K562 (cell line): ENCODE measurements around the gene RACK1. TPM values are rescaled to one million over a fixed set of nuclear protein-coding genes. Genes with fewer than 3 reads are reported as not detected.
A peak's percentile ranks its signal among the peaks of the same experiment; 100 is the strongest.

ENCODE experiments used
- CBFA2T3 ChIP-seq: fragments of 450-650 bp; IDR thresholded peaks from 2 replicates; pipeline ENCODE4 v1.6.1; 2017
- CBX8 ChIP-seq: fragments of 200-600 bp; sonication (generic); IDR thresholded peaks from 2 replicates; pipeline ENCODE4 v1.6.1; 2012; ENCODE audit warnings: borderline replicate concordance, mixed run types, low read depth, mild to moderate bottlenecking, moderate library complexity, mixed read lengths, low read length, control low read depth, inconsistent platforms; ENCODE audit not compliant: poor library complexity, severe bottlenecking; ENCODE audit errors: extremely low read depth
- CXXC5 ChIP-seq: fragments of 250-450 bp; sonication (Bioruptor Pico); IDR thresholded peaks from 2 replicates; pipeline ENCODE4 v1.8.0; 2022; ENCODE audit warnings: inconsistent platforms, mild to moderate bottlenecking, moderate library complexity
- ELK3 ChIP-seq: fragments of 450-650 bp; formaldehyde crosslinking; IDR thresholded peaks from 2 replicates; pipeline ENCODE4 v1.4.0; 2020; ENCODE audit warnings: mild to moderate bottlenecking
- ETS1 ChIP-seq: conservative IDR thresholded peaks from 2 replicates; pipeline ENCODE4 v1.6.1; 2011; ENCODE audit warnings: low read depth, mild to moderate bottlenecking, low read length; ENCODE audit not compliant: control insufficient read depth
- FOXM1 ChIP-seq, 2 experiments: fragments of 450-650 bp in 1 of 2; sonication (generic) in 1 of 2; formaldehyde crosslinking in 1 of 2; IDR thresholded peaks; 2 replicates each; pipeline versions ENCODE4 v1.6.1 to v1.9.0; 2017 to 2022; ENCODE audit warnings: low read depth in 2 of 2, mild to moderate bottlenecking in 2 of 2, missing genetic modification reagents in 1 of 2, moderate library complexity in 1 of 2
- KLF10 ChIP-seq: fragments of 250-450 bp; sonication (Bioruptor Pico); IDR thresholded peaks from 2 replicates; pipeline ENCODE4 v1.6.1; 2021; ENCODE audit warnings: matching md5 sums
- KLF16 ChIP-seq: IDR thresholded peaks from 2 replicates; pipeline ENCODE4 v1.6.1; 2016; ENCODE audit warnings: antibody characterized with exemption
- PHF21A ChIP-seq: fragments of 450-650 bp; IDR thresholded peaks from 2 replicates; pipeline ENCODE4 v1.6.1; 2017; ENCODE audit warnings: low read depth, borderline replicate concordance
- POU5F1 ChIP-seq: fragments of 150-350 bp; IDR thresholded peaks from 2 replicates; pipeline ENCODE4 v1.6.1; 2014; ENCODE audit warnings: borderline replicate concordance, low read length, low read depth, mild to moderate bottlenecking; ENCODE audit not compliant: partially characterized antibody
- SAP30 ChIP-seq: fragments of 200-600 bp; sonication (generic); IDR thresholded peaks from 2 replicates; pipeline ENCODE4 v1.6.1; 2012; ENCODE audit warnings: borderline replicate concordance, low read depth, mild to moderate bottlenecking, moderate library complexity, low read length, control low read depth, inconsistent platforms; ENCODE audit not compliant: insufficient read depth, poor library complexity, severe bottlenecking
- SIN3B ChIP-seq: fragments of 450-650 bp; IDR thresholded peaks from 2 replicates; pipeline ENCODE4 v1.6.1; 2017; ENCODE audit warnings: low read depth, mild to moderate bottlenecking, moderate library complexity
- TFAM ChIP-seq: fragments of 250-450 bp; sonication (Bioruptor Pico); conservative IDR thresholded peaks from 2 replicates; pipeline ENCODE4 v1.5.0; 2021; ENCODE audit warnings: mild to moderate bottlenecking, moderate library complexity
- U2AF2 ChIP-seq: fragments of 200-400 bp; formaldehyde crosslinking; optimal IDR thresholded peaks from 2 replicates; pipeline ENCODE3; 2017; ENCODE audit warnings: low read depth, mild to moderate bottlenecking, low read length
- ZNF140 ChIP-seq: fragments of 250-450 bp; sonication (Bioruptor Pico); IDR thresholded peaks from 2 replicates; pipeline ENCODE4 v1.8.0; 2021; ENCODE audit warnings: moderate library complexity, mild to moderate bottlenecking, inconsistent platforms
- ZNF253 ChIP-seq: fragments of 250-450 bp; sonication (Bioruptor Pico); conservative IDR thresholded peaks from 2 replicates; pipeline ENCODE4 v1.6.1; 2021; ENCODE audit warnings: mild to moderate bottlenecking
- ZNF354B ChIP-seq: fragments of 250-450 bp; sonication (Bioruptor Pico); IDR thresholded peaks from 2 replicates; pipeline ENCODE4 v1.4.0; 2020
- ZNF76 ChIP-seq: fragments of 250-450 bp; sonication (Bioruptor Pico); IDR thresholded peaks from 2 replicates; pipeline ENCODE4 v1.4.0; 2020; ENCODE audit warnings: mild to moderate bottlenecking, moderate library complexity, borderline replicate concordance
- ZSCAN29 ChIP-seq: fragments of 450-650 bp; IDR thresholded peaks from 2 replicates; pipeline ENCODE4 v1.6.1; 2017
- polyA plus RNA-seq, 8 experiments: library from polyadenylated mRNA; depleted of rRNA in 4 of 8; stranded (reverse) in 5 of 8; unstranded in 3 of 8; fragments of >200 nt; fragmentation: Nextera tagmentation in 2 of 8; fragmentation: Illumina TruSeq in 1 of 8; extraction: Ambion mirVana in 2 of 8; extraction: Trizol in 1 of 8; gene quantifications; 2 replicates each; pipeline versions ENCODE4 v1.2.1 to v1.2.3, GENCODE V29; 2011 to 2014; ENCODE audit warnings: inconsistent platforms in 1 of 8, missing spikeins in 1 of 8
- total RNA-seq, 7 experiments: library from RNA; depleted of rRNA in 6 of 7; stranded (reverse); fragments of >200 nt in 6 of 7; fragmentation: Illumina TruSeq in 2 of 7; extraction: Trizol in 2 of 7; gene quantifications; 2 replicates each; pipeline versions ENCODE4 v1.2.1 to v1.2.3, GENCODE V29; 2011 to 2021; ENCODE audit warnings: low replicate concordance in 1 of 7
- TF ChIP-seq, protein P1 (sequence below): sonication (generic); formaldehyde crosslinking; IDR thresholded peaks from 2 replicates; pipeline ENCODE4 v1.8.0; 2022; ENCODE audit warnings: mild to moderate bottlenecking, missing genetic modification reagents
- TF ChIP-seq, protein P2 (sequence below): IDR thresholded peaks from 2 replicates; pipeline ENCODE4 v1.6.1; 2011; ENCODE audit not compliant: insufficient read length; ENCODE audit errors: extremely low read depth

Gene RACK1
- total and polyA plus RNA-seq, 9 of the 15 experiments (the other 6 are each of a cell fraction or from before 2014, with no cell fraction given): 2,303 to 5,311 (median 3,833) TPM

GRCh38 chr5:181188700-181189362 is 54.9 kb downstream of the RACK1 start (continued):
- TF ChIP-seq ETS1 (peak; percentile 68), POU5F1 (no peak), ZNF253 (no peak), ZNF140 (CRISPR knock-in tag) (no peak), PHF21A (no peak), ELK3 (CRISPR knock-in tag) (no peak), FOXM1 (IDR thresholded peaks at IDR 0.05; ENCODE audit: low read depth) (peak; percentile 6; the same call in 1 of the 2 replicates), FOXM1 (CRISPR knock-in tag; IDR thresholded peaks at IDR 0.05; ENCODE audit: low read depth) (no peak), ZNF76 (CRISPR knock-in tag) (no peak), ZNF354B (CRISPR knock-in tag) (no peak), SAP30 (no peak), CBFA2T3 (no peak), SIN3B (no peak), TFAM (CRISPR knock-in tag) (no peak), ZSCAN29 (peak; percentile 75), KLF10 (CRISPR knock-in tag) (no peak), U2AF2 (no peak), CBX8 (no peak), CXXC5 (CRISPR knock-in tag) (no peak), KLF16 (no peak)
- TF ChIP-seq, protein P1, sequence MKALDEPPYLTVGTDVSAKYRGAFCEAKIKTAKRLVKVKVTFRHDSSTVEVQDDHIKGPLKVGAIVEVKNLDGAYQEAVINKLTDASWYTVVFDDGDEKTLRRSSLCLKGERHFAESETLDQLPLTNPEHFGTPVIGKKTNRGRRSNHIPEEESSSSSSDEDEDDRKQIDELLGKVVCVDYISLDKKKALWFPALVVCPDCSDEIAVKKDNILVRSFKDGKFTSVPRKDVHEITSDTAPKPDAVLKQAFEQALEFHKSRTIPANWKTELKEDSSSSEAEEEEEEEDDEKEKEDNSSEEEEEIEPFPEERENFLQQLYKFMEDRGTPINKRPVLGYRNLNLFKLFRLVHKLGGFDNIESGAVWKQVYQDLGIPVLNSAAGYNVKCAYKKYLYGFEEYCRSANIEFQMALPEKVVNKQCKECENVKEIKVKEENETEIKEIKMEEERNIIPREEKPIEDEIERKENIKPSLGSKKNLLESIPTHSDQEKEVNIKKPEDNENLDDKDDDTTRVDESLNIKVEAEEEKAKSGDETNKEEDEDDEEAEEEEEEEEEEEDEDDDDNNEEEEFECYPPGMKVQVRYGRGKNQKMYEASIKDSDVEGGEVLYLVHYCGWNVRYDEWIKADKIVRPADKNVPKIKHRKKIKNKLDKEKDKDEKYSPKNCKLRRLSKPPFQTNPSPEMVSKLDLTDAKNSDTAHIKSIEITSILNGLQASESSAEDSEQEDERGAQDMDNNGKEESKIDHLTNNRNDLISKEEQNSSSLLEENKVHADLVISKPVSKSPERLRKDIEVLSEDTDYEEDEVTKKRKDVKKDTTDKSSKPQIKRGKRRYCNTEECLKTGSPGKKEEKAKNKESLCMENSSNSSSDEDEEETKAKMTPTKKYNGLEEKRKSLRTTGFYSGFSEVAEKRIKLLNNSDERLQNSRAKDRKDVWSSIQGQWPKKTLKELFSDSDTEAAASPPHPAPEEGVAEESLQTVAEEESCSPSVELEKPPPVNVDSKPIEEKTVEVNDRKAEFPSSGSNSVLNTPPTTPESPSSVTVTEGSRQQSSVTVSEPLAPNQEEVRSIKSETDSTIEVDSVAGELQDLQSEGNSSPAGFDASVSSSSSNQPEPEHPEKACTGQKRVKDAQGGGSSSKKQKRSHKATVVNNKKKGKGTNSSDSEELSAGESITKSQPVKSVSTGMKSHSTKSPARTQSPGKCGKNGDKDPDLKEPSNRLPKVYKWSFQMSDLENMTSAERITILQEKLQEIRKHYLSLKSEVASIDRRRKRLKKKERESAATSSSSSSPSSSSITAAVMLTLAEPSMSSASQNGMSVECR (CRISPR knock-in tag): peak; percentile 44; the same call in 1 of the 2 replicates
- TF ChIP-seq, protein P2, sequence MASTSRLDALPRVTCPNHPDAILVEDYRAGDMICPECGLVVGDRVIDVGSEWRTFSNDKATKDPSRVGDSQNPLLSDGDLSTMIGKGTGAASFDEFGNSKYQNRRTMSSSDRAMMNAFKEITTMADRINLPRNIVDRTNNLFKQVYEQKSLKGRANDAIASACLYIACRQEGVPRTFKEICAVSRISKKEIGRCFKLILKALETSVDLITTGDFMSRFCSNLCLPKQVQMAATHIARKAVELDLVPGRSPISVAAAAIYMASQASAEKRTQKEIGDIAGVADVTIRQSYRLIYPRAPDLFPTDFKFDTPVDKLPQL: no peak
